Embryonic facial prominence (tissue), 1 donor: ENCODE data around the gene SLC25A39.
A peak's percentile ranks its signal among the peaks of the same experiment; 100 is the strongest.

ENCODE experiments used
- DNase-seq: peaks from one replicate; pipeline ENCODE4 v3.0.0-alpha.2; 2016; ENCODE audit errors: extremely low spot score

Gene SLC25A39

DNA sequence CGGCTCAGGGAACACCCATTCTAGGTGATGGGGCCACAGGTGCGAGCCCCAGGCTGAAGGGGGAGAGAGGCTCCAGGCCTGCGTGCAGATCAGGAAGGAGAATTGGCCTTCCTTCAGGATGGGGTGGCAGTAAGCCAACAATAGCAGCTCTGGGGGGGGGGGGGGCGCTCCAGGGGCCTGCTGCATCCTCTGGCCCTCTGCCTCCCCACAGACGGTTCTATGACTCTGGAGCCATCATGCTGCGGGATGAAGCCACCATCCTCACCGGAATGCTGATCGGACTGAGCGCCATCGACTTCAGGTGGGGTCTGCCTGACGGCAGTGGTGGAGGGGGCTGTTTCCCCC, 10.1 kb downstream of the SLC25A39 start:
- no peak for DNase-seq

DNA sequence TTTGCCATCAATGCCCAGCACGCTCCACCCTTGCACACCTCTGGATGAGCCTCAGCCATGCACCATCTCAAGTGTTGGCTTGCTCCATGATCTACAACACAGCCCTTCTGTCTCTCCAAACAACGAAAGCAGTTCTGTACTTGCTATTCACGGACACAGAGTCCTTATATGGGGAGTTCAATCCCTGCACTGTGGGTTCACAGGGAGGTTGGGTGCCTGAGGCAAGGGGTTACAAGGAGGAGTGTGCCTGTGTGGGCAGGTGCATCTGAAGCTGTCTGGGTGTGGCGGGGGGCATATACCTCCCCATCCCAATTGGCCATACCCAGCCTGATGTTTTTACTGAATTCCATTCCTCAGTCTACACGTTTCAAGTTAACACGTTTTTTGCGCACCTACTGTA, 10.6 kb downstream of the SLC25A39 start:
- no peak for DNase-seq

DNA sequence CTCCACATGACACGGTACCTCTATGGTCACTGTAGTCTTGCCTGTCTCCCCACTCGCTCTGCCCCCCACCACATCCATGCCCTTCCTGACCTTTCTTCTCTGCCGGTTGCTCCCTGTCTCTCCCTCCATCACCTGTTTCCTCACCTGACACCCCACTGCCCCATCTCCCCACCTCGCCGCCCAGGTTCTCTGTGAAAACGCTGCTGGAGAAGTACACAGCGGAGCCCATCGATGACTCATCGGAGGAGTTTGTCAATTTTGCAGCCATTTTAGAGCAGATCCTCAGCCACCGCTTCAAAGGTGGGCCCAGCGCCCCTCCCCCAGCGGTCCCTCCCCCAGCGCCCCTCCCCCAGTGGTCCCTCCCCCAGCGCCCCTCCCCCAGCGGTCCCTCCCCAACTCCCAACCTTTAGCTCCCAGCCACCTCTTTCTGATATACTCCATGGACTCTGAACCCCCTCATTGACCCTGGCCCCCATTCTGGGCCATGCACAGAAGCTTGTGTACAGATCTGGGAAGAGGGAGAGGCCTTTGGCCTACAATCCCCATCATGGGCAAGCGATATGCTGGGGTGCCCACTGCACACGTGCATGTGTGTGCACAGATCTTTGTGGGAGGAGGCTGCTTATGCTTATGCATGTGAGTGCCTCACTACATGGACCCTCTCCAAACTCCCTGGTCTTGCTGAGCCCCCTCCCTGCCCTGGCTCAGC, 12.1 kb downstream of the SLC25A39 start:
- no peak for DNase-seq

DNA sequence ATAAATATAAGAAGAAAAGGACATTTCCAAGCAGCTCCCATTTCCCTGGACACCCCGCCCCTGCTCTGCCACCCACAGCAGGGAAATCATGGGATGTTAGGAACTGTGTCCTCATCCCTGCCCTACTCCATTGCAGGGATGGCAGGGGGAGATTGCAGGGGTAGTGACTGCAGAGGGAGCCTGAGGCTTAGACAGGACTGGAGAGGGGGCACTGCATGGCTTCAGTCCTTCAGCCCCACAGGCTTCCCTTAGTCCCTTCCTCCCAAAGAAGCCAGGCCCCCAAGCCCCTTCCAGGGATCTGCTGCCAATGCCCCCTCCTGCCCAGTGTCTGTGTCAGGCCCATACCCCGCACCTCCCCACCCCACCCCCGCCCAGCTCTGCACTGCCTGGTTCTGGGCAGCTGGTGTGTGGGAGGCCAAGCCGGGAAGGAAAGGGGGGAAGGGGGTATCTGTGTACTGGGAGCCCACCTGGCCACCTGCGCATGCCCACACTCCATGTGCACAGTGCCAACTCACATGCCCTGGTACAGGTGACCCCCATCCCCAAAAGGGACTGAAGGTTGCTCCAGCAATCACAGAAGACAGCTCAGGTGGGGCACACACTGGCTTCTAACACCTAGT, 13.0 kb downstream of the SLC25A39 start:
- DNase-seq = no peak

DNA sequence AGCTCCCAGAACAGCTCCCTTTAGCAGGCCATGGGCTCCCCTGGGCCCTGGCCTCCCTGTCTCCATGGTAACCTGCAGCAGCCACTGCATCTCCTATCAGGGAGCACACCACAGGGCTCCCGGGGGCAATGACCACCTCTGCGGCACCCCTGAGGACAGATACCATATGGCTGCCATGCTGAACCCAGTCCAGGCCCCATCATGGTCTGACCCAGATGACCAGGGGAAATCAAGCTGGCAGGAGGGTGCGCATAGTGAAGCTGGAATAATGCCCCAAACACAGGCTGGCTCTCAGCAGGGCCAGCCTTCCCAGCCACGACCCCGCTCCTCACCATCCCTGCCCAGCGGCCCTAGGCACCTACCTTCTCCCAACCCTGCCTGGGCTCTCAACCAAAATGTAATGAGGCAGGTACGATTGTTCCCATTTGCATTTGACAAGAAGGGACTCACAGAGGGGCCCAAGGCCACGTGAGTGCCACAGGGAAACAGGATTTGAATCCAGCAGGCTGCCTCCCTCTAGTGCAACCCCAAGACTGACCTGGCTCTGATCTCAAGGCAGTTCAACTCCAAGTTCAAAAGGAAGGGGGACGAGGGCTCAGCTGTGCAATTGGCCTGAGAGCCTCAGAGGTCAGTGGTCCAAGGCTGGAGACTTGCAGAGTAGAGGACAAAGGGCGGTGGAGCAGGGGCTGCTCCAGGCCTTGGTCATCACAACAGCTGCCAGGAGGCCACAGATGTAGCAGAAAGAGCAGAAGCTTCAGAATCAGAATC, 13.8 kb downstream of the SLC25A39 start:
- DNase-seq = no peak

DNA sequence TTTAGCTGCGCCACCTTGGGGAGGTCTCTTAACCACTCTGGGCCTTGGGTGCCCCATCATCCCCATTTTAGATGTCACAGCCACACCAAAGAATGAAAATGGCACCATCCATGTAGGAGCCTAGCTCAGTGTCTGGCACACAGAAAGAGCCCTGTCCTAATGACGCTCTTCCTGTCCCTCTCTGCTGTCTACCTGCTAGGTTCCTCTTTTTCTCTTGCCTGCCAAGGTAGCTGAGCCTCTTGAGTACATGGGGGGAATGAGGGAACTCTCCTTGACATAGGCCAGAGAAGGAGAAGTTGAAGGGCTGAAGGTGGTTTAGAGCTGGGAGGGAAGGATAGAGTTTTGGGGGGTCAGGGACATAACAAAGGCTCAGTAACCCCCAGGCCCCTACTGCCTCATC, 14.4 kb downstream of the SLC25A39 start:
- no peak for DNase-seq

DNA sequence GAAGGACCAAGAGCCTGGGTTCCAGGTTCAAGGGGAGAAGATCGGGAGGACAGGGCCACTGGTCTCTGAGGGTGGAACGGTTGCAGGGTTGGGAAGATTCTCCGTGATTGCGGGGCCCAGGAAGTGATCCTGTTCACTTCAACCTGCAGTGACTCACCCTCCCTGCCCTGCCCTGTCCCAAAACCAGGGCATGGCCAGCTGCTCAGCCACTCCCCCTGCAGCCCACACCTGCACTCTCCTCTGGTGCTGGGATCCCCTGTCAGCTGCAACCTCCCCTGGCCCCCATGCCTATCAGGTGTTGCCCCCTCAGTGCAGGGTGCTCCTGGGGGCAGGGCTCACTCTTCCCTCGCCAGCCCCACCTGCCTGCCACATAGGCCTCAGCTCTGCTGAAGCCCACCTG, 15.2 kb downstream of the SLC25A39 start:
- no peak for DNase-seq

DNA sequence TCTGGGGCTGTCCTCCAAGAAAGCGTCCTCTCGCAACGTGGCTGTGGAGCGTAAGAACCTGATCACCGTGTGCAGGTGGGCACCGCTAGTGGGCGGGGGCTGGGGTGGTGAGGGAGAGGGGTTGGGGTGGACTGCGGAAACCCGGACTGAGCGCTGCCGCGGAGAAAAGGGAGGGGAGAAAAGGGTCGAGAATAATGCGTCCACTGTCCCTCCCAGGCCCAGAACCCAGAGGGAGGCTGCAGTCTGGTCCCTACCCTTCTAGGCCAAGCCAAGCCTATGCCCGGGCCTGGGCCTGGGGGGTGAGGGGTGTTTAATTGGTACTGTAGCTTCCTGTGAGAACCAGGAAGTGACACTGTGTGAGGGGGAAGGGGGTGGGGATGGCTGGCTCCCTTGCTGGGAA, 15.8 kb downstream of the SLC25A39 start:
- DNase-seq = no peak

DNA sequence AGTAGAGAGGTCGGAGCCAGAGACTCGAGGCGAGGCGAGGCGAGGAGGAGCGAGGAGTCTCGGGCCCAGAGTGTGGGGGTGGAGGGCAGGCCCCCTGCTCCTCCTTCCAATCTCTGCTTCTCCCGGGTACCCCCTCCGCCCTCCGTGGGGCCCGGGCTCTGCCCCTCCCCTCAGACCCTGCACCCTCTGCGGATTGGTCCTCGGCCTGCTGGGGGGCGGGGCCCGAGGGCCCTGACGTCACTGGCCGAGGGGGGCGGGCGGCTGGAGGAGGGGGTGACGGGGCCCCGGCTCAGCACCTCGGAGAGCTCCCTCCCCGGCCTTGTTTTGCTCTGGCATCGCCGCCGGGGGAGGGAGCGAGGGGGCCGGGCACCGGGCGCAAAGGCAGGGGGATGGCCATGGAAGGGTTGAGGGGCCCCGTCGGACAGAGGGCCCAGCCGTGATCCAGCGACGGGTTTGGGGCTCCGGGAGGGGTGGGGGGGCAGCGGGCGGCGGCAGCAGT, 16.3 kb downstream of the SLC25A39 start, which contains the start of gene RUNDC3A:
Gene RUNDC3A, plus strand, starts transcription at position 282 of the 499 bp plus-strand sequence. CDS start 232 bp downstream, outside the sequence.
- peak; percentile 80 for DNase-seq

DNA sequence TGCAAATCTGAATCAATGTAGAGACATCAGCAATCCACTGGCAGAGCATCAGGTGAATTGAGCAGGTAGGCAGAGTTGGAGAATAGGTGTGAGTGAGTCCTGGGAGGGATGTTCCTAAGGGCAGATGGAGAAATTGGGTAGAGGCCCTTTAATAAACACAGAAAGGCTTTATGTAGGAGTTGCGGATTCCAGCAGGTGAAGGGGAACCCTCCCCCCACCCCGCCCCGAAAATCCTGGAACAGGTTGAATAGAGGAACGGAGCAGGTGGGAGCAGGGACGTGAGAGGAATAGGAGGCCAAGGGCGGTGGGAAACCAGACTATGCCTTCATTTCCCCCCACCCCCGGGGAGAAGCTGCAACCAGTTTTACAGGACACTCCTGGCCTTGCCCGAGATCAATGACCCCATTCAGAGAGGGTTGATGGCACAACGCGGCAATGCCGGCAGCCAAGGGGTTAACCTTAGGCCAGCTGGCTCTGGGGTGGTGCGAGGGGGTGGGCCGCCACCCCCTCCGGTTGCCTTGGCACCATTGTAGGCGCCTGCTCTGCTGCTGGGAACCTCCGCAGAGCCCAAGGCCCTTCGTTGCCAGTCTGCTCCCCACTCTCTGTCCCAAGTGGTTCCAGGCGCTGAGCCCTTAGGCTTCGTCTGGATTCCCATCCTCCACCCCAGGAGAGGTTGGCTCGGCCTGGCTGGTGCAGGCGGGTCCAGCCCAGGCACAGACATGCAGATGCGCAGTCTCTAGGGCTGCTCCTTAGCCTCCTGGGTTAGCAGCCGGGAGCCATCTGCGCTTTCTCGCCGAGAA, 17.0 kb downstream of the SLC25A39 start:
- DNase-seq = no peak

DNA sequence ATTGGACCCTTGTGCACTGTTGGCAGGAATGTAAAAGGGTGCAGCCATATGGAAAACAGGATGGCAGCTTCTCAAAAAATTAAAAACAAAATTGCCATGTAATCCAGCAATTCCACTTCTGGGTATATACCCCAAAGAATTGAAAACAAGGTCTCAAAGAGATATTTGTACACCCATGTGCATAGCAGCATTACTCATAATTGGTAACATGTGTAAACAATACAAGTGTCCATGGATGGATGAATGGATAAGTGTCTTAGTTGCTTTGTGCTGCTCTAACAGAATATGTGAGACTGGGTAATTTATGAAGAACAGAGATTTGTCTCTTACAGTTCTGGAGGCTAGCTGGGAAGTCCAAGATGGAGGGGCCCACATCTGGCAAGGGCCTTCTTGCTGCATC, 20.0 kb downstream of the SLC25A39 start:
- no peak for DNase-seq

DNA sequence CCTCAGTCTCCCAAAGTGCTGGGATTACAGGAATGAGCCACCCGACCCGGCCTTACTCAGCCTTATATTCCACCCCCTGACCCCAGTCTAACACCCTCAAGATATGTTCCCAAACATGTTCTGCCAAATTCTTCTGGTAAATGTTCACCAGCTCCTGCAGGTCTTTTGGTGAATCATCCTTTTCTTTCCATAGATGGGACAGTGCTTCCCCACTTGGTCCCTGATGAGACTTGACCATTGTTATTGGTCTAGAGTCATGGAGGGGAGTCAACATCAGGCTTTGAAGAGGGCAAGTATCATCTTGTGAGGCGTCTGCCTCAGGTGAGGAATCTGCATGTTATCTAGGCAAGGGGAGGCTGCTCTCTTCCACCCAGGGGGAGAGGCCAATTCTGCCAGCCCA, 26.6 kb downstream of the SLC25A39 start:
- DNase-seq = no peak

DNA sequence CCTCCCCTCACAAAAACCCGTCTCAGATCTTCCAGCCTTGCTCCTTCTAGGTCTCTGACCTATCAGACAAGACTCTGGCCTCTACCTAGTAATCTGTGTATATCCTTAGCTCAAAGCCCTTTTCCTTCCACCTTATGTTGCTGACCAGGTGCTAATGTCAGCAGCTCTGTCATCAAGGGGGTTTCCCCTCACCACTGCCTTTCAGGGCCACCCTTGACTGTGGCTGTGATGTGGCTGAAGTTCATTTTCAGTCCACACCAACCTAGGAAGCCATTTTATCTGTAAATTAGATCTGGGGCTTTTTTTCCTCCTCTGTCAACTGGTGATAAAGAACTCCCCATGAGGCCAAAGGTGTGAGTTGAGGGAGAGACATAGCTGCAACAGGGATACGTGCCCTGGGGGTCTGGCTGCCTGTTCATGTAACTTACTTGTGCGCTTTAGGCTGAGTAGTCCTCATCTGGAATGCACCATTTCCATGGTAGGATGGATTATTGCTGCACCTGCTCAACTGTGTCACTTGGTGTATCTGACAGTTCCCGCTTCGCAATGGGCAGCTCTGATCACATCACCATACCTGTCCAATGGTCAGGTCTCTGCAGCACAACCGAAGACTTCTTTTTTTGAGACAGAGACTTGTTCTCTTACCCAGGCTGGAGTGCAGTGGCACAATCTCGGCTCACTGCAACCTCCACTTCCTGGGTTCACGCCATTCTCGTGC, 31.0 kb downstream of the SLC25A39 start:
- DNase-seq = no peak

DNA sequence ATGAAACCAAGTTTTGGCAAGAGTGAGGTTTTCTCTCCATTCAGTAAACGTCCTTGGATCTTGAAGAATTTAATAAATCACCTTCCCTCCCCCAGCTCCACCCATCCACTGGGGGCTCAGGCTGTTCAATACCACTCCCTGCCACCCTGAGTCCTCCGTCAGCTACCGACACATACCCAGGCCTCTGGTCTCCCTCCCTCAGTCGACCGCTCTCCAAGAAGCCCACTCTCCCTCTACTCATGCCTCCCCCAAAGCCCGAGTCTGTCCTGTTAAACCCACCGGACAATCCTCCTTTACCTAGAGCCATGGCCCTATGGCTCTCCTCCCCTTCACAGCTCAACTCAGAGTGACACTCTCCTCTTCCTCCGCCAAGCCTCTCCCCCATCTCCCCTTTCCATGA, 37.0 kb downstream of the SLC25A39 start:
- DNase-seq = no peak

DNA sequence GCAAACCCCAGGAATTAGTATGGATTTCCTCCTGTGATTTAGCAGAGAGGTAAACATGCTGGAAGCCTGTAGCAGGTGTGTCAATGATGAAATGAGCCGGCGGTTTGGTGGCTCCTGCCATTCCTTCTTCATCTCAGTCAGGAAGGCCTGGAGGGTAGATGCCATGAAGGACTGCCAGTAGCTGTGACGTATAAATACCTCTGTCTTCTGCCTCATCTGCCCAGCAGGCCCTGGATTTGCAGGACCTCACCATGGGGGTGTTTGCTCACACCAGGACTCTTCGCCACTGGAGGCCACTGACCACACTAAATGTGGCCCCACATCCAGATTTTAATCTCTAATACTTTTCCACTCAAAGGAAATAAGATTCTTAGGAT, 40.6 kb downstream of the SLC25A39 start:
- no peak for DNase-seq

DNA sequence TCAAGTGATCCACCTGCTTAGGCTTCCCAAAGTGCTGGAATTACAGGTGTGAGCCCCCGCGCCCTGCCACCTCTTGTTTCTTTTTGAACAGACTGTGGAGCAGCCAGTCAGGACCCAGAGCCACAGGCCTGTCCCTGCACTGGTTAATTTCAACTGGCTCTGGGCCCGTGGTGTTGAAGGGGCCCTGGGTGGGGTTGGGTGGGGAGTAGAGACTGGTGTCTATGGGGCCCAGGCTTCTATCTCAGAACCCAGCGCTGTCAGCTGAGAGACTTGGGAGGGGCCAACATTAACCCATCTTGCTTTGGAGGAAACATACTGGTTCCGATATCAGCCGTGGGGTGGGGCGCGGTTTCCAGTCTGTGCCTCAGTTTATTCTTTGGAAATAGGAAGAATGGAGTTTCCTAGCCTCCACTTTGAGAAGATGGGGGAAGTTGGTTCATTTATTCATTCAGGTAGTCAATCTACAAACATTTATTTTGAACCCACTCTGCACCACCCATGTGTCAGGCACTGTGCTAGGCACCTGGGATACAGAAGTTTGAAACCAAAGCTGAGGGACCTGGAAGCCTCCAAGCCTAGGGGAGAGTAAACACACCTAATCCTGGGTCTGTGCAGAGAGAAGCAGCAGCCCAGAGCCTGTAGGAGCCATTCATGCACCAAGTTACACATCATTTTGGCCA, 41.1 kb downstream of the SLC25A39 start:
- DNase-seq = no peak

DNA sequence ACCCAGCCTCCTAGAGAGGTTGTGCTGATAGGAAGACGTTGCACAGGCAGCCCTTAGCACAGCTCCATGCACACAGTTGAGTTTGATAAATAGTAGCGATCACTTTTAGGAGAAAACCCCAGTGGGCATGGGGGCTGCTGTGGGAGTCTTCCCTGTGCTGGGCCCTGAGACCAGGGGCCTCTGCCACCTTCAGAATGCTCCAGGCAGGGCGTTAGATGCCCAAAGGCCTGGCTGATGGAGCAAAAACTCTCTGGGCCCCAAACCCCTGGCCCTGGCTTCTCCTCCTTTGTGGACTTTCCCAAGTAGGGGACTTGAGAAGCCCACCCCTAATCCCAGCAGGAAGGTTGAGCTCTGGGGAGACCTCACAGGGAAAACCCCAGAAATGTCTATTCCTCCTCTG, 42.4 kb downstream of the SLC25A39 start:
- no peak for DNase-seq

DNA sequence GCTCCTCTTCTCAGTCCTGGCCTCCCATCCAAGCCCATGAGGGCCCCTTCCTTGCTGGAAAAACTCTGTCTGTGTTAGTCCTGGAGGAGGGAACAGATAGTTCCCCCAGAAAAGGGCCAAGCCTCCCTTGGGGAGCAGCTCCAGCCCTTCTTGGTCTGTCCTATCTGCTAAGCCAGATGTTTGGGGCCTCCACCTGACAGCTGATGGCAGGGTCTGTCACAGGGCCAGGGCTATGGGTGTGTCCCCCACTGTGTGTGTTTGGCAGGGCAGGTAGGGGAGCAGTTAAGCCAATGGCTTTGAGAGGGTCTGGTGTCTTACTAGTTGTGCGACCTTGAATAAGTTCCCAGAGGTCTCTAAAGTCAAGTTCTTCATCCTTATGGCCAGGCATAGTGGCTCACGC, 43.1 kb downstream of the SLC25A39 start:
- DNase-seq = no peak

DNA sequence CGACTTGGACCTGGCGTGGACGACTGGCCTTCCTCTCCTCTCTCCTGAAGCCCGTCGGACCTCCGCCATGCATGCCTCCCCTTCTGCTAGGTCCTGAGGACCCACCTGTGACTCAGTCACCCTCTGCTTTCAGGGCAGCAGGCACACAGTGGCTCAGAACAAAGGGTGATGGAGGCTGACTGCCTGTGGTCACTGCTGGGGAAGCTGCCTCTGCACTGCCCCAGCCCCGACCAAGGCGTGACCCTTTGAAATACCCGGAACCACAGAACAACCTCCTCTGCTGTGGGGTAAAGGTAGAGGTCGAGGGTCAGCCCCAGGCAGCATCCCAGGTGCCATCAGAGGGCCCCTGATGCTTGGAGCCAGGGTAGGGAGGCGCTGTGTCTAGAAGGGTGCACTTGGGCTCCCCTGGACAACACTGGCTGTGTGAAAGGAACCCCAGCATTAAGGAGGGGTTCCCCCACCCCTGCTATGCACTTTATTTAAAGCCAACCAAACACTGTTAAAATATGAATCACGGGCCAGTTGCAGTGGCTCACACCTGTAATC, 44.2 kb downstream of the SLC25A39 start:
- DNase-seq = no peak

DNA sequence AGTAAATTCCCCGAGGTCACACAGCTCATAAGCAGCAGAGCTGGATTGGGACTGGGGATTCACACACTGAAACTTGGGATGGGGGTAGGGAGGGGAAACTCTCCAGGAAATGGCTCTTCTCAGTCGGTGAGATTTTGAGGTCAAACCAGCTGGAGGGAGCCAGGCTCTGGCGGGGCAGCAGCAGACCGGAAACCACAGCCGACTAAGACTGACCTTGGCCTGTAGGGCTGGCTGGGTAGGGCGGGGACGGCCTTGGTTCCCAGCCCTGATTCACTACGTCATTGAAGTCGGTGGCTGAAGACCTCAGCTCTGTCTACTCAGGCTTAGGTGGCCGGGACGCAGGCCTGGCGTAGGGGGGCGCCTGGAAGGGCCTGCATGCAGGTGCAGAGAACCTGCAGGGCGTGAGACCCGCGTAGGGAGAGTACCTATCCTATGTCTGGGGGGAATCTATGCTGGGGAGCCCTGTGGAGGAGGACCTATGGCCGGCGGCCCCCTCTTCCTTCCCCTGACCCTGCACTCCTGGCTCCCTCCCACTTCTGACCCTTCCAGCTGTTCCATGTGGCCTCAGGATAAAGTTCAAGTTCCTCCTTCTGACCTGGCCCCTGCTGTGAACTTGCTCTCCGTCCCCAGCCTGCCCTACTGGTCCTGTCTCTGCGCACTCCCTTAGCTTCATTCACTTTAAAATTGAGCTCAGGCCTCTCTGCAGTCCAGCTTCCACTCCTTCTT, 44.8 kb downstream of the SLC25A39 start:
- no peak for DNase-seq
